HG02571 (cell line): ENCODE results near the gene TNNI3K.

Experiments used
- ATAC-seq: cut with Tn5 transposase; IDR thresholded peaks from one replicate; pipeline ENCODE4 v1.9.1; 2021; ENCODE audit warnings: mild to moderate bottlenecking, moderate library complexity; ENCODE audit not compliant: unreplicated experiment

TNNI3K gene

DNA sequence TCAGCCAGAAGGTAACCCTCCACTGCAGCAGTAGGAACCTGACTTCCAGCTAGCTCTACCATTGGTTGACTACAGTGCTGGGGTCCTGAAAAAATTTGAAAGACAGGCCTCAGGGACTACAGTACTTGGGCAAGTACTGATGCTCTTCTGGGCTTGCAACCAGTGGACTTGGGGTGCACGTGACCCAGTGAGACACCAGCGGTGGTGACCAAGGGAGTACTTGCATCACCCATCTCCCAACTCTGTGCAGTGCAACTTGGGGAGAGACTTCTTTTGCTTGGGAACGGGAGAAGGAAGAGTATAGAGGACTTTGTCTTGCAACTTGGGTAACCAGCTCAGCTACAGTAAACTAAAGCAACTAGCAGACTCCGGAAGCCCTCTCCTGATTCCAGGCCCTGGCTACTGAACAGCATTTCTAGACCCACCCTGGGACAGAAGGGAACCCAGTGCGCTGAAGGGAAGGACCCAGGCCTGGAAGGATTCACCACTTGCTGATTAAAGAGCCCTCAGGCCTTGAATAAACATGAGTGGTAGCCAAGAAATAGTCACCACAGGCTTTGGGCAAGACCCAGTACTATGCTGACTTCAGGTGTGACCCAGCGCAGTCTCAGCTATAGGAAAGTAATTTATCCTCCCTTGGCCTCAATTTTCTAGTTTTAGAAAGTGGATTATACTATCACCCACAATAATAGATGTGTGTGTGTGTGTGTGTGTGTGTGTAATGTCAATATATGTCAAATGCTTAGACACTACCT is 45.6 kb downstream of the TNNI3K start:
- no peak for ATAC-seq

DNA sequence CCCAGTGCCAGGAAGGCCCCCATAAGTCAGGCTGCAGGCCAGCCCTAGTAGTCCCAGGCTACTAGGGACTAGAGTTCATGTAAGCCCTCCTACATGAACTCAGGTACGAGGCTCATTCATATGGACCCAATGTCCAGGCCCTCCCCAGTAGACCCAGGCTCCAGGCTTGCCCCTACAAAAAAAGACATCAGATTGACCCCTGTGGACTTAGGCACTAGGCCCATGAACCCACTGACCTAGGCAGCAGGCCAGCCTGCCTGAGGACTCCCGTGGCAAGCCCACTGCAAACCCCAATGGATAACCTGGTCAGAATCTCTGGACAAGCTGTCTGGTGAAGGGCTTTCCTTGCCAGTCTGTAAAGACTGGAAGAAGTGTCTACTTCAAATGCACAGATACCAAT is 51.2 kb downstream of the TNNI3K start:
- no peak for ATAC-seq

DNA sequence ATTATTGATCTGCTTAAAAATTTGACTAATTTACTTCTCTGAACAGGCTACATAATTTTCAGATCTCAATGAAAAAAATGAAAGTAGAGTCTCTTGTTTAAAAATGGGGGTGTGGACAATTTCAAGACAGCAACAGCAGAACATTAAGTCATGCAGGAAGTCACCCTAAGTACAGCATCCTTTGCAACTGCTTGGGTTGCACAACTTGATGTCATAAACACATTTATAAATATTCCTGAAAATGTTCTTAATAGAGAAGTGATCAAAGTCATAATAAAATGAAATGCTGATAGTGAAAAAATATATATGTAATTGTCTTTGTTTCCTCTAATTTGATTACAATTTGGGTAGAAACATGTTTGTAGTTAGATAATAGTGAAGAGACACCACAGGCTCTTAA is 79.3 kb downstream of the TNNI3K start:
- no peak for ATAC-seq

GRCh38 chr1:74316302-74316701 is 81.1 kb downstream of the TNNI3K start:
- no peak for ATAC-seq

GRCh38 chr1:74317663-74318062 is 82.5 kb downstream of the TNNI3K start:
- no peak for ATAC-seq

DNA sequence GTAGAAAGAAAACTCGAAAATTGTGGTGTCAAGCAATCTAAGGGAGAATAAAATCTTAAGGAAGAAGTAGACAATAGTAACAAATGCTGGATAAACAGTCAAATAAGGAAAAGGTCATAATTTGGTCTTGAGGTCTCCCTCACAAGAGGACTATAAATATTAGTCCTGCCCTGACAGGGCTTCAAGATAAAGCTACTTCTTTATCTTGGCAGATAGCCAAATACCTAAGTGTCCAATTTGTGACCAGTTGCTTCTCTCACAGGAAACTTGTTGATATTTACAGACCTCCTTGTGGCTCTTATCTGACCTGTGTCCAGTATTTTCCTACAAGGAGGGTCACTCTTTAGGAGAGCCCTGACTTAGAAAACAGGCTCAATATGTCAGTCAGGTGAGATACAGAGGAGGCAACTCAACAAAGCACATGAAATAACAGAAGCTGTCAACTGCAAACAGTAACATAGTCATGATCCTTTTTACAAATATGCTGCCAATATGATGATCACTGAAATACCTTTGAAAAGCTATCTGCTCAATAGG is 88.8 kb downstream of the TNNI3K start:
- ATAC-seq = no peak

GRCh38 chr1:74324684-74325448 is 89.7 kb downstream of the TNNI3K start:
- no peak for ATAC-seq

GRCh38 chr1:74328851-74329250 is 93.7 kb downstream of the TNNI3K start:
- no peak for ATAC-seq

- no peak for ATAC-seq
These were observed 98.1 kb downstream of the TNNI3K start for GRCh38 chr1:74333244-74333643.

DNA sequence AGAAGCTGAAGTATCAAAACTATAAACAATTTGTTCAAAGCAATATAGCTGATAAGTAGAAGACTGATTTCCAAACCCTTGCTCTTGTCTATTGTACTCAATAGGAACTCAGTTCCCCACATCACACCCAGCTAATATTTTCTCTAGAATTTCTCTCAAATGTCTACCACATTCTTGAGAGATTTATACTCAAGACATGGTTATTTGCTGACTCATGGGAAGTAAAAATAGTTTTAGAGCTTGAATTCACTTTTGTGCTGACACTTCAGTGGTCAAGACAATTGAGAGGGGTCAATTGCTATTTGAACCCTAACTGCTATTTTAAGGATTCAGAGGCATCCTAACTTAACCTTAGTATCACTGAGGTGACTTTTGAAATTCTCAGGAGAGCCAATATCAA is 99.0 kb downstream of the TNNI3K start:
- ATAC-seq = no peak

DNA sequence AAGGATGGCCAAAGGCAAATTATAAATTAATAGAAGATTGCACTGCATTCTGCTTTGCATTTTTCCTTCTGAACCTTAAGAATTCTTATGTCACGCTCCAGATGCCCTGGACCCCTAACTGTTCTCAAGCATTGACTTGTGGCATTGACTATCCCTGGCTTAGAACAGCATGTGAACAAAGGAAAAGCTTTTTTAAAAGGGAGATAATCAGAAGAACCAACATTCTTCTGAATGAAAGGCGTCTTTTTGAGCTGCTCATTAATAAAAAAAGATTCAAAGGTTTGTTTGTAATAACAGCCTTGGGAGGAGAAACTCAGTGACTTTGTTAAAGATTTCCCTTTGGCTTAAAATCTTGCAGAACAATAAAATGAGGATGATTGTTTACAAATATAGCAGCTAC is 105.5 kb downstream of the TNNI3K start:
- no peak for ATAC-seq

GRCh38 chr1:74341702-74342339 is 106.6 kb downstream of the TNNI3K start:
- ATAC-seq = no peak

GRCh38 chr1:74343216-74343615 is 108.0 kb downstream of the TNNI3K start:
- ATAC-seq = no peak

DNA sequence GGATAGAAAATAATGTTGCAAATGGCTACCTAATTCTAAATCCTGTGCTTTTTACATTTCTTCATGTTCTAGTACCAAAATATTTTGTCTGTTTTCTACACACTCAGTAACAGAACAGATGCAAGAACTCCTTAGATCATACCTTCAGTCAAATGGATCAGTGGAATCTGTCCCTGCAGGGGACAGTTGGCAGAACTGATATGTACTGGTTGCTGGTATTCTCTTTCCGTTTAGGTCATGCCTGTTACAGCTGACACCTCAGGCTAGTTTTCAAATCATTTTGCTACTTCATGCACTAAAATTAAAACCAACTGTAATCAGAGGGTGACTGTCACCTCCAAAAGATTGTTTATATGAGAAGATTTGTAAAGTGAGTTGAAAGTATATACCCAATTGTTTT is 109.2 kb downstream of the TNNI3K start:
- no peak for ATAC-seq

GRCh38 chr1:74356493-74356892 is 121.3 kb downstream of the TNNI3K start:
- no peak for ATAC-seq

- no peak for ATAC-seq
These were observed 122.0 kb downstream of the TNNI3K start for GRCh38 chr1:74357150-74357549.

DNA sequence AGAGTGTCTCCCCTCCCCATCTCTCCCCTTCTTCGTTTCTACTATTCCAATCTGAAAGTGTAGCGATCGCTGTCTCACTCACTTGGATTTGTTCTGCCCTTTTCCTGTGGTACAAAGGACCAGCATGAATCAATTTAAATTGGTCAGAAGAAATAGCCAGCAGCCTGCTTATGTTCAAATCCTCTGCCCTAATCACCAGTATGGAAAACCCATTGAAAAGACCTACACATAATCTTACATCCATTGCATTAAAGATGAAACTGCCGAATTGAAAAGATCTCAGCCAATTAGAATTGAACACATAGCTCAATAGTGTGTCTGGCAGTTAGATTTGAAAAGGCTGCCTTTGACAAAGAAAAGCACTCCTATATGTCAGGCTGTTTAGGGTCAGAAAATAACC is 122.6 kb downstream of the TNNI3K start:
- ATAC-seq = no peak

- no peak for ATAC-seq
These were observed 127.5 kb downstream of the TNNI3K start for GRCh38 chr1:74362691-74363090.

DNA sequence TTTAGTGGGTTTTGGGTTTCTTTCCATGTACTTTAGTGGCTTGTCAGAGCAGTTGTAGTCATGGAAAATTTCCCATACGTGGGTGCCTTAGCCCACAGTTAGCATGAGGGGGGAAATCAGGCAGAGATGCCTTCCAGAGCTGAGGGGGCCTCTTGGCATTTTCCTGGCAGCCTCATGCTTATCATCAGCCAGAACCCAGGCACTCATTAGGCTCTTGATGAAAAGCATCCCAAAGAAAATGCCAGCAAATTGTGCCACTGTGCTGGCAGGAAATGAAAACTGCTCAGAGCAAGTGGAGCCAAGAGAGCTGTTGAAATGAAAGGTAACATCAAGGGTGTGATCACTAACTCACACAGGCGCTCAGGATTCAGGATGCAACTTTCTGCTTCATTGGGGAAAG is 128.0 kb downstream of the TNNI3K start:
- no peak for ATAC-seq

- no peak for ATAC-seq
These were observed 132.1 kb downstream of the TNNI3K start for GRCh38 chr1:74367175-74367813.

DNA sequence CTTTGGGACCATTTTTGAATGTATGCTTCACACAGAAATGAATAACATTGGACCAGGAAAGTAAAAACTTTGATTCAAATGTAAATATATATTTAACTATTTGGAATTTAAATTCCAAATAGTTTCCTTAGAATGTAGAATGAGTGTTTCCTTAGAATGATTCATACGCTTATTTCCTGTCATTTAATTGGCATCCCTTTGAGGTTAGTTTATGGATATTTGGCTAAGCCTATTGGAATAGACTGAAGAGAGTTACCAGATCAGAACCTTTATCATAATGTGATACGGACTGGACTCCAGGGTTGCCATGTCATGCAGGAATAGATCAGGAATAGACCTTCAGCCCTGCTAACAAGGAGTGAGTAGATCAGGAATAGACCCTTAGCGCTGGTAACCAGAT is 133.1 kb downstream of the TNNI3K start:
- no peak for ATAC-seq
